Uterus (tissue), 4 donors: ENCODE results near the gene CD8B. TPM values are rescaled to one million over a fixed set of nuclear protein-coding genes. Genes with fewer than 3 reads are reported as not detected.
"Not testable (repeated sequence)": the region's sequence is repeated elsewhere in the genome, so short reads cannot be mapped to it uniquely, and the experiment has no call there.

Experiments used
- DNase-seq, 2 donors: peaks; one replicate each; pipeline ENCODE4 v3.0.0-alpha.2; 2019 to 2020
- H3K27ac ChIP-seq, 2 donors: fragments of 200-600 bp; sonication (generic); 1 replicate in 1 of 2; 2 replicates in 1 of 2; pipeline ENCODE4 v1.5.1; 2016 to 2018
- H3K27me3 ChIP-seq, 2 donors: fragments of 200-600 bp; sonication (generic); one replicate each; pipeline ENCODE4 v1.5.1; 2018 to 2019; ENCODE audit warnings: control low read depth in 1 of 2
- H3K36me3 ChIP-seq, 2 donors: fragments of 200-600 bp; sonication (generic); one replicate each; pipeline ENCODE4 v1.5.1; 2019; ENCODE audit warnings: control low read depth in 1 of 2
- H3K4me1 ChIP-seq, 2 donors: fragments of 200-600 bp; sonication (generic); one replicate each; pipeline ENCODE4 v1.5.1; 2018 to 2019; ENCODE audit warnings: control low read depth in 1 of 2
- H3K4me3 ChIP-seq, 2 donors: fragments of 200-600 bp; sonication (generic); 1 replicate in 1 of 2; 2 replicates in 1 of 2; pipeline ENCODE4 v1.5.1; 2018 to 2019; ENCODE audit warnings: mild to moderate bottlenecking in 1 of 2
- H3K9me3 ChIP-seq, 2 donors: fragments of 200-600 bp; sonication (generic); one replicate each; pipeline ENCODE4 v1.5.1; 2019; ENCODE audit warnings: control low read depth in 1 of 2
- intact Hi-C: fragments of 100-400 bp; cut with DNase I; formaldehyde crosslinking; loops from one replicate; pipeline ENCODE4 v1.15.1; 2023; ENCODE audit warnings: low total_unique reads
- total RNA-seq, 4 donors: library from RNA; depleted of rRNA in 3 of 4; stranded (reverse); fragments of >200 nt in 3 of 4; gene quantifications; one replicate each; pipeline versions ENCODE4 v1.1.0 to v1.2.4, GENCODE V29; 2014 to 2023
- donor health status: DM: yes; HTN: yes; CAD: no.

Gene CD8B
- total RNA-seq, 4 donors from 2014 or later: 0.55 to 1.0 TPM; not detected in 2

- intact Hi-C loops, H3K4me3 ChIP-seq, H3K9me3 ChIP-seq, H3K27ac ChIP-seq, H3K36me3 ChIP-seq, DNase-seq, H3K27me3 ChIP-seq, H3K4me1 ChIP-seq: not testable (repeated sequence)
Observed at GRCh38 chr2:86855981-86856380, 5.7 kb downstream of the CD8B start.

GRCh38 chr2:86851581-86851980, 10.1 kb downstream of the CD8B start:
- H3K36me3 ChIP-seq, DNase-seq, H3K27me3 ChIP-seq, H3K4me3 ChIP-seq, H3K4me1 ChIP-seq, intact Hi-C loops, H3K9me3 ChIP-seq, H3K27ac ChIP-seq: not testable (repeated sequence)

- intact Hi-C loops, H3K4me1 ChIP-seq, H3K27me3 ChIP-seq, H3K4me3 ChIP-seq, H3K36me3 ChIP-seq, H3K9me3 ChIP-seq, H3K27ac ChIP-seq, DNase-seq: not testable (repeated sequence)
Observed at GRCh38 chr2:86842607-86843234, 19.0 kb downstream of the CD8B start.

GRCh38 chr2:86841330-86841729, 20.4 kb downstream of the CD8B start:
- H3K4me1 ChIP-seq, H3K27ac ChIP-seq, DNase-seq, H3K4me3 ChIP-seq, H3K9me3 ChIP-seq, H3K36me3 ChIP-seq, intact Hi-C loops, H3K27me3 ChIP-seq: not testable (repeated sequence)

GRCh38 chr2:86839871-86840548, 21.7 kb downstream of the CD8B start:
- intact Hi-C loops, H3K27ac ChIP-seq, H3K9me3 ChIP-seq, H3K4me1 ChIP-seq, DNase-seq, H3K4me3 ChIP-seq, H3K36me3 ChIP-seq, H3K27me3 ChIP-seq: not testable (repeated sequence)

- H3K27me3 ChIP-seq, DNase-seq, H3K36me3 ChIP-seq, H3K27ac ChIP-seq, H3K9me3 ChIP-seq, intact Hi-C loops, H3K4me1 ChIP-seq, H3K4me3 ChIP-seq: not testable (repeated sequence)
Observed at GRCh38 chr2:86839455-86839854, 22.2 kb downstream of the CD8B start.

GRCh38 chr2:86837714-86838113, 24.0 kb downstream of the CD8B start:
- DNase-seq, intact Hi-C loops, H3K4me1 ChIP-seq, H3K36me3 ChIP-seq, H3K4me3 ChIP-seq, H3K9me3 ChIP-seq, H3K27me3 ChIP-seq: not testable (repeated sequence)
- peak overlapping the region in 1 of 2 donors; percentile 69 for H3K27ac ChIP-seq

GRCh38 chr2:86836915-86837695, 24.6 kb downstream of the CD8B start:
- H3K9me3 ChIP-seq: not testable (repeated sequence)
- peak overlapping the region; percentile 47 to 52 for H3K27ac ChIP-seq

GRCh38 chr2:86835548-86835889, 26.2 kb downstream of the CD8B start:
- H3K9me3 ChIP-seq, H3K36me3 ChIP-seq, H3K27ac ChIP-seq, intact Hi-C loops, H3K27me3 ChIP-seq, DNase-seq, H3K4me3 ChIP-seq, H3K4me1 ChIP-seq: not testable (repeated sequence)

More at GRCh38 chr2:86836915-86837695, 24.6 kb downstream of the CD8B start:
- H3K36me3 ChIP-seq, H3K4me3 ChIP-seq, intact Hi-C loops, H3K4me1 ChIP-seq, H3K27me3 ChIP-seq: not testable (repeated sequence)
- peak; percentile 78 to 86 for DNase-seq
